K562 (cell line): Measurements from ENCODE around the gene NECTIN4. TPM values are rescaled to one million over a fixed set of nuclear protein-coding genes. Genes with fewer than 3 reads are reported as not detected.

ENCODE experiments used
- CREB3L1 ChIP-seq: fragments of 450-650 bp; IDR thresholded peaks from 2 replicates; pipeline ENCODE4 v1.6.1; 2014; ENCODE audit warnings: low read depth, mild to moderate bottlenecking, moderate library complexity, borderline replicate concordance
- E2F3 ChIP-seq: fragments of 250-450 bp; sonication (Bioruptor Pico); IDR thresholded peaks from 2 replicates; pipeline ENCODE4 v1.4.0; 2020; ENCODE audit warnings: mild to moderate bottlenecking
- EWSR1 ChIP-seq: fragments of 450-650 bp; IDR thresholded peaks from 2 replicates; pipeline ENCODE4 v1.6.1; 2018; ENCODE audit warnings: borderline replicate concordance, mild to moderate bottlenecking, low read depth, moderate library complexity; ENCODE audit not compliant: partially characterized antibody
- HDAC6 ChIP-seq: IDR thresholded peaks from 2 replicates; pipeline ENCODE4 v1.6.1; 2012; ENCODE audit warnings: low read depth, mild to moderate bottlenecking, control low read depth, inconsistent platforms, low read length, moderate library complexity
- KLF1 ChIP-seq: fragments of 450-650 bp; IDR thresholded peaks from 2 replicates; pipeline ENCODE4 v1.6.1; 2016; ENCODE audit warnings: missing genetic modification characterization, missing compliant biosample characterization
- KLF13 ChIP-seq: fragments of 450-650 bp; IDR thresholded peaks from 2 replicates; pipeline ENCODE4 v1.6.1; 2016; ENCODE audit warnings: missing genetic modification characterization, low read depth, mild to moderate bottlenecking, missing compliant biosample characterization, moderate library complexity, borderline replicate concordance
- MCM3 ChIP-seq: fragments of 450-650 bp; IDR thresholded peaks from 2 replicates; pipeline ENCODE4 v1.6.1; 2016
- MCM5 ChIP-seq: fragments of 450-650 bp; IDR thresholded peaks from 2 replicates; pipeline ENCODE4 v1.6.1; 2016; ENCODE audit warnings: low read depth
- NFE2 ChIP-seq: IDR thresholded peaks from 2 replicates; pipeline ENCODE4 v1.6.1; 2014; ENCODE audit warnings: antibody characterized with exemption, low read depth
- NFRKB ChIP-seq: fragments of 450-650 bp; IDR thresholded peaks from 2 replicates; pipeline ENCODE4 v1.6.1; 2016; ENCODE audit warnings: low read depth
- OTX1 ChIP-seq: fragments of 450-650 bp; formaldehyde crosslinking; IDR thresholded peaks from 2 replicates; pipeline ENCODE4 v1.4.0; 2022; ENCODE audit warnings: mild to moderate bottlenecking
- PPARD ChIP-seq: fragments of 250-450 bp; sonication (Bioruptor Pico); IDR thresholded peaks from 2 replicates; pipeline ENCODE4 v1.8.0; 2022; ENCODE audit warnings: inconsistent platforms, mild to moderate bottlenecking, moderate library complexity
- SIX5 ChIP-seq, 2 experiments: IDR thresholded peaks; 2 replicates each; pipeline ENCODE4 v1.6.1; 2011; ENCODE audit warnings: low read length in 2 of 2, borderline replicate concordance in 1 of 2, low read depth in 1 of 2, mild to moderate bottlenecking in 1 of 2, moderate library complexity in 1 of 2; ENCODE audit not compliant: insufficient read depth in 1 of 2
- SREBF1 ChIP-seq: fragments of 150-350 bp; IDR thresholded peaks from 2 replicates; pipeline ENCODE4 v1.6.1; 2014; ENCODE audit warnings: antibody characterized with exemption, low read depth, low read length, borderline replicate concordance
- ZNF165 ChIP-seq: fragments of 250-450 bp; sonication (Bioruptor Pico); IDR thresholded peaks from 2 replicates; pipeline ENCODE4 v1.4.0; 2020; ENCODE audit warnings: borderline replicate concordance
- ZNF197 ChIP-seq: fragments of 200-800 bp; sonication (Bioruptor generic); IDR thresholded peaks from 2 replicates; pipeline ENCODE4 v1.6.1; 2016; ENCODE audit warnings: low read depth, missing genetic modification characterization, missing compliant biosample characterization
- ZNF232 ChIP-seq: sonication (generic); formaldehyde crosslinking; IDR thresholded peaks from 2 replicates; pipeline ENCODE4 v1.8.0; 2022; ENCODE audit warnings: mild to moderate bottlenecking, missing genetic modification reagents
- ZNF395 ChIP-seq: fragments of 200-800 bp; sonication (Bioruptor generic); IDR thresholded peaks from 2 replicates; pipeline ENCODE4 v1.6.1; 2017; ENCODE audit warnings: missing genetic modification characterization, missing compliant biosample characterization
- ZNF780A ChIP-seq: fragments of 250-450 bp; sonication (Bioruptor Pico); IDR thresholded peaks from 2 replicates; pipeline ENCODE4 v1.5.0; 2021; ENCODE audit warnings: mild to moderate bottlenecking
- polyA plus RNA-seq, 8 experiments: library from polyadenylated mRNA; depleted of rRNA in 4 of 8; stranded (reverse) in 5 of 8; unstranded in 3 of 8; fragments of >200 nt; fragmentation: Nextera tagmentation in 2 of 8; fragmentation: Illumina TruSeq in 1 of 8; extraction: Ambion mirVana in 2 of 8; extraction: Trizol in 1 of 8; gene quantifications; 2 replicates each; pipeline versions ENCODE4 v1.2.1 to v1.2.3, GENCODE V29; 2011 to 2014; ENCODE audit warnings: inconsistent platforms in 1 of 8, missing spikeins in 1 of 8
- total RNA-seq, 7 experiments: library from RNA; depleted of rRNA in 6 of 7; stranded (reverse); fragments of >200 nt in 6 of 7; fragmentation: Illumina TruSeq in 2 of 7; extraction: Trizol in 2 of 7; gene quantifications; 2 replicates each; pipeline versions ENCODE4 v1.2.1 to v1.2.3, GENCODE V29; 2011 to 2021; ENCODE audit warnings: low replicate concordance in 1 of 7
- TF ChIP-seq, protein P1 (sequence below): fragments of 450-650 bp; IDR thresholded peaks from 2 replicates; pipeline ENCODE4 v1.6.1; 2017; ENCODE audit warnings: mild to moderate bottlenecking, moderate library complexity
- TF ChIP-seq, protein P2 (sequence below): sonication (generic); formaldehyde crosslinking; IDR thresholded peaks from 2 replicates; pipeline ENCODE4 v1.8.1; 2023; ENCODE audit warnings: mild to moderate bottlenecking, missing genetic modification reagents

Gene NECTIN4
- total and polyA plus RNA-seq, 9 of the 15 experiments (the other 6 are each of a cell fraction or from before 2014, with no cell fraction given), result 0.01 to 0.09 TPM; not detected in 7

DNA sequence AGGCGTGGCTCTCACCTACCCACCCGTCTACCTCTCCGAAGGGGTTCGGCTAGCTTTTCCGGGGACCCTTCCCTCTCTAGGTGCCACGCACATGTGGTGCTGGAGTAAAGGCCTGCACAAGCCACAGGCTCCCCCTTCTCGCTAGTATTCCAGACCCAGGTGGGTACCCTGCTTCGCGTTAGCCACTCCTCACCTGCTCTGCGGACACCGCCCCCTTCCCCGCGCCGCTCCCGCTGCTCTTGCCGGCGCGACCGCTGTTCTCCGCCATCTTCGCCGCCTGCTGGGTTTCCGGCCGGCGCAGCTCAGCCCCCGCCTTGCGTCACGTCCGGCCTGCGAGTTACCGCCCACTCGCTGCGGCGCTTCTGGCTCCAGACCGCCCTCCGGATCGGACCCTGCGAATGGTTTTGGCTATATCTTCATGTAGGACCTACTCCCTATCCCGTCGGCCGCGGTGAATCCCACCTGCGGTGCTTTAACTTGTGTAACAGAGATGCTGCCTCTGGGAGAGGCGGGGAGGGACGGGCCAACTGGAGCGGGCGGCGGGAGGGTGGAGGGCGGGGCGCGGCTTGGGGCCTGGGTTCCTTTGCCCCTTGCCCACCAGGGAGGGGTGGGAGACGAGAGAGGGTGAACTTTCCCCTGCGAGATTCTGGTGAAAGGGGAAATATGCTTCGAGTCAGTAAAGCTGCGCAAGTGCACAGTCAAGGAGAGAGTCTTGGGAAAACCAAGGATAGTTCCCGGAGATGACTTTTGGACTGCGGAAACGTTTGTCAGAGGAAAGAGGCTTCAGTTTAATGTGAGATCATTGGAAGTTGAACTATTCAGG is 28.6 kb upstream of the NECTIN4 start, which contains the start of the genes NIT1 and PFDN2 (continued):
- TF ChIP-seq, protein P1, sequence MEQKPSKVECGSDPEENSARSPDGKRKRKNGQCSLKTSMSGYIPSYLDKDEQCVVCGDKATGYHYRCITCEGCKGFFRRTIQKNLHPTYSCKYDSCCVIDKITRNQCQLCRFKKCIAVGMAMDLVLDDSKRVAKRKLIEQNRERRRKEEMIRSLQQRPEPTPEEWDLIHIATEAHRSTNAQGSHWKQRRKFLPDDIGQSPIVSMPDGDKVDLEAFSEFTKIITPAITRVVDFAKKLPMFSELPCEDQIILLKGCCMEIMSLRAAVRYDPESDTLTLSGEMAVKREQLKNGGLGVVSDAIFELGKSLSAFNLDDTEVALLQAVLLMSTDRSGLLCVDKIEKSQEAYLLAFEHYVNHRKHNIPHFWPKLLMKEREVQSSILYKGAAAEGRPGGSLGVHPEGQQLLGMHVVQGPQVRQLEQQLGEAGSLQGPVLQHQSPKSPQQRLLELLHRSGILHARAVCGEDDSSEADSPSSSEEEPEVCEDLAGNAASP, result no peak
- no peak for TF ChIP-seq HDAC6
- TF ChIP-seq KLF13, result peak; percentile 98
- no peak for TF ChIP-seq ZNF395 (CRISPR knock-in tag)
- peak; percentile 58; the same call in 1 of the 2 replicates for TF ChIP-seq CREB3L1
- no peak for TF ChIP-seq OTX1
- no peak for TF ChIP-seq SREBF1
- no peak for TF ChIP-seq EWSR1
- TF ChIP-seq, protein P2, sequence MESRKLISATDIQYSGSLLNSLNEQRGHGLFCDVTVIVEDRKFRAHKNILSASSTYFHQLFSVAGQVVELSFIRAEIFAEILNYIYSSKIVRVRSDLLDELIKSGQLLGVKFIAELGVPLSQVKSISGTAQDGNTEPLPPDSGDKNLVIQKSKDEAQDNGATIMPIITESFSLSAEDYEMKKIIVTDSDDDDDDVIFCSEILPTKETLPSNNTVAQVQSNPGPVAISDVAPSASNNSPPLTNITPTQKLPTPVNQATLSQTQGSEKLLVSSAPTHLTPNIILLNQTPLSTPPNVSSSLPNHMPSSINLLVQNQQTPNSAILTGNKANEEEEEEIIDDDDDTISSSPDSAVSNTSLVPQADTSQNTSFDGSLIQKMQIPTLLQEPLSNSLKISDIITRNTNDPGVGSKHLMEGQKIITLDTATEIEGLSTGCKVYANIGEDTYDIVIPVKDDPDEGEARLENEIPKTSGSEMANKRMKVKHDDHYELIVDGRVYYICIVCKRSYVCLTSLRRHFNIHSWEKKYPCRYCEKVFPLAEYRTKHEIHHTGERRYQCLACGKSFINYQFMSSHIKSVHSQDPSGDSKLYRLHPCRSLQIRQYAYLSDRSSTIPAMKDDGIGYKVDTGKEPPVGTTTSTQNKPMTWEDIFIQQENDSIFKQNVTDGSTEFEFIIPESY (CRISPR knock-in tag), result peak; percentile 0; the same call in 1 of the 2 replicates
- TF ChIP-seq KLF1 (tag), result no peak
- no peak for TF ChIP-seq ZNF780A (CRISPR knock-in tag)
- TF ChIP-seq SIX5 (IDR thresholded peaks at IDR 0.05; ENCODE audit: borderline replicate concordance in 1 of 2, insufficient read depth in 1 of 2, low read depth in 1 of 2, low read length in 2 of 2), result no peak
- peak; percentile 55; the same call in 1 of the 2 replicates for TF ChIP-seq E2F3 (CRISPR knock-in tag)
- TF ChIP-seq ZNF165 (CRISPR knock-in tag), result peak; percentile 49; the same call in 1 of the 2 replicates
- no peak for TF ChIP-seq MCM5
- TF ChIP-seq PPARD (CRISPR knock-in tag), result no peak
- peak; percentile 86 for TF ChIP-seq NFRKB
- no peak for TF ChIP-seq NFE2
- TF ChIP-seq ZNF232, result no peak
- no peak for TF ChIP-seq MCM3
- TF ChIP-seq ZNF197, result no peak
